Fibroblast of peridontal ligament (primary cell): ENCODE measurements around the gene B3GNT9.

Experiments
- DNase-seq: peaks from one replicate; pipeline ENCODE4 v3.0.0-alpha.2; 2010; ENCODE audit errors: extremely low read depth

Gene B3GNT9

DNA sequence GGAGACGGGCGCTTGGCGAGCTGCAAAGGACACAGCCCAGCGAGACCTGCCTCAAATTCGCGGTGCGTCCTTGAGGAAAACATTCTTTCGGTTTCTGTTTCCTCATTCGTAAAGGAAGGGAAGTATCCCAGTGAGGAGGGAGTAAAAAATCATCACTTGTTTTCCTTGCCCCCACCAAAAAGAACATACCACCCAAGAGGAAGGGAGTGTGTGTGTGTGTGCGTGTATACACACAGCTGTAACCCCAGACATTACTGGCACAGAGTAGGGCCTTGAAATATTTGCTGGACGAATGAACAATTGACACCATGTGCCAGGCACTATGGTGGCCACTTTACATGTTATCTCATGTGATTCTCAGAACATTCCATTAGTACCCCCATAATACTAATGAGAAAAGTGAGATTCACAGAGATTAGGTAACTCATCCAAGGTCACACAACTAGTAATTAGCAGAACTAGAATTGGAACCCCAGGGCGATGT is 34.9 kb upstream of the B3GNT9 start:
- no peak for DNase-seq

DNA sequence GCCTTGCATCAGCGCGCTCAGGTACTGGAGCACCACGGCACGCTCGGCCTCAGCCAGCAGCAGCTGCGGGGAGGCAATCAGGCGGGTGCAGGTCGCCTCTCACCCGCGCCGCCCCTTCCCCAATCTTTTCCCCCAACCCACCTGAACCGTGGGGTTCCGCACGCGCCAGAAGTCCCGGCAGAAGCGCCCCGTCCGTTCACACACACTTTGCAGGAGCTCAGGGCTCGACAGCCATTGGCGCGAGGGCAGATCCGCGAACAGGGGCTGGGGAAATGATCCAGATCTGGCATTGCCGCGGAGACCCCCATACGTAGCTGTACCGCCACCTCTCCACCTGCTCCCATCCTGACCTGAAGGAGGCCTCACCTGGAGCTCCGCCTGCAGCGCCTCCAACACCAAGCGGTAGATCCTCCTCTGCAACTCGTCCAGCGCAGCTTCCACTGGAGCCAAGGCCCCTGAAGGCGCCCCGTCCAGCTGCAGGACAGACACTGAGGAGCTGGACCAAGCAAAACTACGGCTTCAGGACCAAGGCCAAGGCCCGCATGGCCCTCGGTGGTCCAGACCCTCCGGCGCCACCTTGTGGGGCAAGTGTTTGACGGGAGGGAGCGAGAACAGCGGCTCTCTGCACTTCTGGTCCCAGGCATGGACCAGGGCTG is 34.3 kb upstream of the B3GNT9 start:
- DNase-seq = peak; percentile 92

DNA sequence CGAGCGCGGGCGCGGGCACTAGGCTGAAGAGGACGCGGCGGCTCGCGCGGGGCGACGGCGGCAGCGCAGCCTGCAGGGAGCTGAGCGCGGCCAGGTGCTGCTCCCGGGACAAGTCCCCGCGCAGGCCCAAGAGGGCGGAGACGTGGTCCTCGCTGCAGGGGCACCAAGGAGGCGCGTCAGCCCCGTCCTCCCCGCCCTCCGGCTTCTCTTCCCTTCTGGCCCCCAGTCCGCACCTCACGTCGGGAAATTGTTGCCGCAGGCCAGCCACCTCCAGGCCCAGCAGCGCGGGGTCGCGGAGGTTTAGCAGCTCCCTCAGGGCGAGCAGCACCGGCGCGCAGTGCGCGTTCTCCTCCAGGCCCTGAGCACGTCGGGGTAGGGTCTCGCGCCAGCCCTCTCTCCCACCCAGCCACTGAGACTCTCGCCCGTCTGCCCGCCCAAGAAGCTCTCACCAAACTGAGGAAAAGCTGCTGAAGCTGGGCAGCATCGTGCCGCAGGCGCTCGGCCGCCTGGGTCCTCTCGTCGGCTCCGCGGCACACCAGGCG is 33.7 kb upstream of the B3GNT9 start:
- DNase-seq = no peak

DNA sequence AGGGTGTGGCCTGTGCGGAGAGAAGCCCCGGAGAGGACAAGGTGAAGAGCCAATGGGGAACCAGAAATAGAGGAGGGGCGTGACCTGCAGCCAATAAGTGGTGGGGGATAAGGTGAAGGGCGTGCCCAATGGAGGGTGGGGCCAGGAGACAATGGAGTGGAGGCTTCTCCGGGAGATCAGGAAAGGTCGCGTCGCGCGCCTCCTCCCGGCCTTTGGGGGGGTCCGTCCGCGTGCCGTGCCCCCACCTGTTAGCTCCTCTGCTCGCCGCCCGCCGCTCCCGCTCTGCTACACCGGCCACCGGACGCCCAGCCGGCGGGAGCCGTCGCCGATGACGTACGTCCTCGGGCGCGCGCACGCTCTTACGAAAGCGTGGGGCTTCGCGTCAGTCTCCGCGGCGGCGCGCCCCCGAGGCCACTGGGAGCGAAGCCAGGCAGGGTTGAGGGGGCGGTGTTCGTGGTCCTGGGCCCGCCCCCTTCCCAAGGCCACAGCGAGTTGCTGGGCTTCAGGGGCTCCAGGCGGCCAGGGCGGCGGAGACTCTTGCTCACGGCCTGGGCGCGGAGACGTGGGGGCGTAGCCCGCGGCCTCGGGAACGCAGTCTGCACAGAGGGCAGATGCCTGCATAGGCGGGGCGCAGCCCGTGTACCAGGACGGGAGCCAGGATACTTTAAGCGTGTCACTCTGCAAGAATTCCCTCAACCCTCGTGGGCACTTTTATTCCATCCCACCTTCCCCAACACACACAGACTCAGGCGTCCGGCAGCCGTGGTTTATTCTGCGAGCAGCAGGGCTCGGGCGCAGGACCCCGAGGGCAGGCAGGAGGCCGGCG is 33.0 kb upstream of the B3GNT9 start, which contains the start of gene MATCAP1:
TSS of gene MATCAP1 (minus strand) at position 337 of the 826 bp plus-strand sequence. CDS start 3,353 bp downstream, outside the sequence.
- DNase-seq = peak; percentile 96

DNA sequence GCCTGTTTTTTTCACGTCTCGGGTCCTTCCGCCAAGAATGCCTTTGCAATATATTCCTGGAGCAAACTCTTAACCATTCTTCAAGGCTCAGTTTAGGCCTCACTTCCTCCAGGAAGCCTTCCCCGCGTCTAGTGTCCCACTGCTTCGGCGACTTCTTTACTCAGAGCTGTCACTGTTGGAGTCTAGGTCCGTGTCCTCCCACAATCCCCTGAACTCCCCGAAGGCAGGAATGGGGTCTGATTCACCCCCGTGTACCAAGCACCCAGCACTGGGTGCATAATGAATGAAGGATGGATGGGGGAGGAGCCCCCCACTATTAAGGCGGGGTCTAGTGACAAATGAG is 32.5 kb upstream of the B3GNT9 start:
- DNase-seq = no peak

DNA sequence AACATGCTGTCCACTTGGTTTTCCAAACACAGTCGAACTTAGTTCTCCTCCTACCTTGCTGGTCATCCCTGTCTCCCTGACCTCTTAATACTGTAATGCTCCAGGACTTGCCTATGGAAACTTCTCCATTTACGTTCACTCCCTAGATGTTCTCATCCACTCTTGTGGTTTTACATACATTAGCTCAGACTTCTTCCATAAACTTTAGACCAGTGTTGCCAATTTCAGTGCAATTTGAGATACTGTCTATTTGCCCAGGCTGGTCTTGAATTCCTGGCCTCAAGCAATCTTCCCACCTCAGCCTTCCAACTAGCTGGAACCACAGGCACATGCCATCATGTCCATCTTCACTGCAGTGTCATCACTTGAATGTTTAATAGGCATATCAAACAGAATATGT is 31.5 kb upstream of the B3GNT9 start:
- DNase-seq = no peak

DNA sequence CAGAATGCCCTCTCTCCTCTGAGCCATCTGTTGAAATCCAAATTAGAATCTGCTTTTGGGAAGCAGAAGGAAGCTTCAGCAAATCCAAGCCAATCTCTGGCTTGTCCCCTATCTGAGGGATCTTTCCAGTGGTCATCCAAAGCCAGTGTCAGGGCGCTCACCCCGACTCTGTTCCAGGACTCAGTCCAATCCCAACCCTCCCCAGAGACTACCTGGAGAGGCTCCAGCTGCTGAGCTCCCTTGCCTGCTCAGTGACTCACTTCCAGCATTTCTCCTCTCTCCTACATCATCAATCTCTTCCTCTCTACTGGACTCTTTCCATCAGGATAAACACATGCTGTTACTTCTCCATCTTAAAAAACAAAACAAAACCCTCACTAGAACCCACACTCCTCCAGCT is 30.5 kb upstream of the B3GNT9 start:
- DNase-seq = peak; percentile 93

DNA sequence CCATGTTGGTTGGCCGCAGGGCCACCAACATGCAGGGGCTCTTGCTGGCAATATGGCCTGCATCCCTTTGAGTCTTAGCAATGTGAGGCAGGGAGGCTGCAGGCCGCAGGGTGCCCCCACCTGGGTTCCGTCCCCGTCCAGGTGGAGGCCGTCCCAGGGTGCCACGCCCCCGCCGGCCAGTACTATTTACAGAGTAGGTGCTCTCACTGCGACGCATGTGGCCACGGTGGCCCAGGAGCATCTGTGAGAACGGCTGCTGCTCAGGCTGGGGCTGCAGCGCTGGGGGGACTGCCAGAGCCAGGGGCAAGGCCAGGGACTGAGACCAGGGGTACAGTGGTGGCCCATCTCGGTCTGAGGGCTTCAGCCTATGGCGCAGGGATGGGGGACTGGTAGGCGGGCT is 29.4 kb upstream of the B3GNT9 start:
- DNase-seq = no peak

DNA sequence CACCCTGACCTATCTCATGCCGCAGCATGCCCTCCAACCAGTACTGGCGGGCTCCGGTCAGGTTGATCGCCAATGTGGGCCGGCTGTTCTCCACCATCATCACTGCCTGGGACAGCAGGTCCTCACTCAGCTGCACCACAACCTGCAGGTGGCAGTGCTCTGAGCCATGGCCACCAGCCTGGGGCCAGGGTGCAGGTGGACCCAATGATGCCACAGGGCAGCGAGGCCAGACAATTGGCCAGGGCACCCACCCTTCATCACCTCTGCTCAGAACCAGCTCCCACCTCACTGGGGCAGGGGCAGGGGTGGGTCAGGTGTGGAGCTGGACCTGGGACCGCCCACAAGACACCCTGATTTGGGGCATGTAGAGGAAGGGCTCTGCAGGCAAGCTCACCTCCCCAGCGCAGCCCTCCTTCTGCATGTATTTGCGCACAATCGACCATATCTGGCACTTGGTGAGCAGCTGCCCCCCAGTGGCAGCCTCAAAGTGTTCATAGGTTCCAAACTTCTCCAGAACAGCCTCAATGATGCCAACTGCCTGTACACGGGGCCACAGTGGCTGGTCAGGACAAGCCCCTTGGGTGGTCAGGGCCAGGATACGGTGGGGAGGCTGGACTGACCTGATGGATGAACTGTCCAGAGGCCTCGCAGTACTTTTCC is 28.8 kb upstream of the B3GNT9 start:
- no peak for DNase-seq

DNA sequence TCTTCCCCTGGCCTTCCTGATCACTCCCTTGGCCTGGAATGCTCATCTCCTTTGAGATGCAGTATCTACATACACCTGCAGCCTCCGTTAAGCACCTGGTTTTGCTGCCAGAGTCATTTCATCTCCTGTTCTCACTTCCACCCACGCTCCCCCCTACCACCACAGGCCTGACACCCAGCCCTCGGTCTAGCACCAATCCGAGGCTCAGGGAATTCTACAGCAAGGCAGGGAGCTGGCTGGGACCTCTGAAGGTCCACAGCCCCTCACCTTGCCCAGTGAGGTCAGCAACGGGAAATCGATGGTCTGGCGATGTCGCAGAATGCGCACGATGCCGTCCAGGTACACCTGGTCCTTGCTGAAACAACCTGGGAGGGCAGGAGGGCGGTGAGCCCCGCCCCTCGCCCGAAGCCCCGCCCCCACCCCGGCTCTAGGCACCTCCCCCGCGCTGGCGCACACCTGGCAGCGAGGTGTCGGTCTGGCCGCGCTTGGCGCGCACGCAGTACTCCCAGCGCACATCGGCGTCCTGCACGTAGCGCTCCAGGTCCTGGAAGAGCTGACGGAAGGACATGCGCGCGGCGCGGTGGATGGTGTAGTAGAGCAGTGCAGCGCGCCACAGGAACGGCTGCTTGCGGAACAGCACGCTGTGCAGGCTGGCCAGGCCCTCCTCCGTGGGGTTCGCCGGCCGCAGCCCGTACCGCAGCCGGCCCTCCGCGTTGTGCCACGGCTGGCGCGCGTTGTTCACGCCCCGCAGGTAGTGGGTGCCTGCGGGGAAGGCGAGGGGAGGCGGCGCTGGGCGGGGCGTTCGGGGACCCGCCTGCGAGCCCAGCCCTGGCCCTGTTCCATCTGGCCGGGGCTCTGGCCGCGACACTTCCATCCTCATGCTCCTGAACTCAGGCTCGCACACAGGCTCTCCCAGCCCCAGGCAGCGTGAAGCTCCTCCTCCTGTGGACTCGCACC is 27.2 kb upstream of the B3GNT9 start:
- DNase-seq = peak; percentile 34

DNA sequence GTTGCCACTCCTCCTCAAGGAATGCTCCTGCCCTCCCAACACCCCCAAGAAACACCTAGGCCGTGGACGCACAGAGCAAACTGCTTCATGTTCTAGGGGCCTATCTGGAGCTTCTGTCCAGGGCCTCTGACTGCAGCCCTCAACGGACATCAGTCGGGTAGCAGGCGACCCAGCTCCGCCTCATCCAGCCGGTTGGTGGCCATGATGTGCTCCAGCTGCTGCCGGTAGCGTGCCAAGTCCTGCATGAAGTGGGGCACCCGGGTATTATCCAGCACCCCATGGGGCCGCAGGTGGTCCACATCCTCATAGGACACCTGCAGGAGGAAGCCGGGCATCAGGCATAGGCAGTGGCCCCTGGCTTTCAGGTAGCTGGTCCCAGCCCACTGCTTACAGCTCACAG is 25.9 kb upstream of the B3GNT9 start:
- no peak for DNase-seq

DNA sequence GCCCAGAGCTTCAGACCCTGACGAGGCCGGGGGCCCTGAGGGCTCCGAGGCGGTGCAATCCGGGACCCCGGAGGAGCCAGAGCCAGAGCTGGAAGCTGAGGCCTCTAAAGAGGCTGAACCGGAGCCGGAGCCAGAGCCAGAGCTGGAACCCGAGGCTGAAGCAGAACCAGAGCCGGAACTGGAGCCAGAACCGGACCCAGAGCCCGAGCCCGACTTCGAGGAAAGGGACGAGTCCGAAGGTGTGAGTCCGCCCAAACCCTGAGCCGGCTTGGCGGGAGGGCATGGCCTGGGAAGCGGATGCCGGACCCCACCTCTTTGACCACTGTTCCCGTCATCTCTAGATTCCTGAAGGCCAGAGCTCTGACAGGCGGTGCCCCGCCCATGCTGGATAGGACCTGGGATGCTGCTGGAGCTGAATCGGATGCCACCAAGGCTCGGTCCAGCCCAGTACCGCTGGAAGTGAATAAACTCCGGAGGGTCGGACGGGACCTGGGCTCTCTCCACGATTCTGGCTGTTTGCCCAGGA is 24.0 kb upstream of the B3GNT9 start:
- DNase-seq = no peak

DNA sequence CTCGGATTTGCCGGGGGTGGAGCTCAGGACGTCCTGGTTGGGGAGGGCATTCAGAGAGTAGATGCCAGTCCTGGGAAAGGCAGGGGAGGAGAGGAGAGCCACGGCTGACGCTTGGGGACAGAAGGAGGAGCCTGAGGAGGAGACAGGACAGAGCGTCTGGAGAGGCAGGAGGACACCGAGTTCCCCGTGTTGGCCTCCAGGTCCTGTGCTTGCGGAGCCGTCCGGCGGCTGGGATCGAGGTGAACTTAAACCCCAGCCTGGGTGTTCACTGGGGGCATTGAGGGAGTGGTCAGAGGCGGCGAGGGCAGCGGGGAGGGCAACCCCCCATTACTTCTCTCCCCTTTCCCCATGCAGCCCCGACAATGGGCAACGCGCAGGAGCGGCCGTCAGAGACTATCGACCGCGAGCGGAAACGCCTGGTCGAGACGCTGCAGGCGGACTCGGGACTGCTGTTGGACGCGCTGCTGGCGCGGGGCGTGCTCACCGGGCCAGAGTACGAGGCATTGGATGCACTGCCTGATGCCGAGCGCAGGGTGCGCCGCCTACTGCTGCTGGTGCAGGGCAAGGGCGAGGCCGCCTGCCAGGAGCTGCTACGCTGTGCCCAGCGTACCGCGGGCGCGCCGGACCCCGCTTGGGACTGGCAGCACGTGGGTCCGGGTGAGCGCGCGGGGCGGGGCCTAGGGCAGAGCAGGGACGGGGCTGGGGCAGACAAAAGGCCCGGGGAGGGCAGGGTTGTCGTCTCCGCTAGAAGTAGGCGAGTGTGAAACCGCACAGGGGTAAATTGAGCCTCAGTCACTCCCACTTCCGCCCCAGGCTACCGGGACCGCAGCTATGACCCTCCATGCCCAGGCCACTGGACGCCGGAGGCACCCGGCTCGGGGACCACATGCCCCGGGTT is 23.3 kb upstream of the B3GNT9 start:
- peak; percentile 76 for DNase-seq

DNA sequence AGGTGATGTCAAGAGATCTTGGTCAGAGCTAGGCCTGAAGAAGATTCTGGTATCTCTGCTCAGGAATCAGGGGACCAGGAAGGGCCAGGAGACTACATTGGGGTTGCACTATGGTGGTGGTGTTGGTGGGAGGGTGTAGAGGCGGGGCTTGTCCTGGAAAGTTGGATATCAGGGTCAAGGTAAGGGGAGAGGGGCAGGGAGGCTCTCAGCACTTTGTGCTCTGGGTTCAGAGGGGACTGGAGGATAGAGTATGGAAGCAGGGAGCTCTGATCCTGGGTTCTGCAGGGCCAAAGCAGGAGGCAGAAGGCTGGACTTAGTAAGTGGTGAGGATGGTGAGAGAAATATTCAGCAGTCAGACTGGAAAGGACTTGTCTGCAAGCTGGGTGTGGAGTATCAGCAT is 22.5 kb upstream of the B3GNT9 start:
- no peak for DNase-seq

DNA sequence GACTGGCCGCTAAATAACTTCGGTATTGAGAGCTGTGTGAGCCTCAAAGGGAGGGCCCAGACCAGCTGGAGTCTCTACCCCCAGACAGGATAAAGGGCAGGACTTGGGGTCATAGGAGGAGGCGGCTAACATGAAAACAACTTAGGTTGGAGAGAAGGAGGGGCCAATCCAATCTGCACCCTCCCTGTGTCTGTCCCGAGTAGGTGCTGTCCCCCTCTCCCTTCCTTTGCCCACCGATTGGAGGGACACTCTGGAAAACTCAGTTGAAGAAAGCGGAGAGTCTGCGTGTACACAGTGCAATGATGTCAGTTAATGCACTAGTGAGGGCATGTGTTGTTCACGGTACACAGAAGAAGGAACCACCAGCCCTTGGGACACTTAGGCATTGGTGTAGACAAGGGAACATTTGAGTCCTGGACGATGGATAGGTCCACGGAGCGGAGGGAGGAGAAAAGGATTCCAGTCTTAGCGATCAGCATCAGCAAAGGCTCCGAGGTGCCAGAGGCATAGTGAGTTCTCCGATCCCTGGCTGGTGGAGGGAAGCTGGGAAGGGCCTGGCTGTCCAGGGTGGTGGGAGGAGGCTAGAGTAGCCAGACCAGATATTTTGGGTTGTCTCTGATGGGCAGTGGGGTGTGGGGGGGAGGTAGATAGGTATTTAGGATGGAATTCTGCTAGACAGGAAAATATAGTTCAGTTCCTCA is 20.3 kb upstream of the B3GNT9 start:
- DNase-seq = peak; percentile 40

DNA sequence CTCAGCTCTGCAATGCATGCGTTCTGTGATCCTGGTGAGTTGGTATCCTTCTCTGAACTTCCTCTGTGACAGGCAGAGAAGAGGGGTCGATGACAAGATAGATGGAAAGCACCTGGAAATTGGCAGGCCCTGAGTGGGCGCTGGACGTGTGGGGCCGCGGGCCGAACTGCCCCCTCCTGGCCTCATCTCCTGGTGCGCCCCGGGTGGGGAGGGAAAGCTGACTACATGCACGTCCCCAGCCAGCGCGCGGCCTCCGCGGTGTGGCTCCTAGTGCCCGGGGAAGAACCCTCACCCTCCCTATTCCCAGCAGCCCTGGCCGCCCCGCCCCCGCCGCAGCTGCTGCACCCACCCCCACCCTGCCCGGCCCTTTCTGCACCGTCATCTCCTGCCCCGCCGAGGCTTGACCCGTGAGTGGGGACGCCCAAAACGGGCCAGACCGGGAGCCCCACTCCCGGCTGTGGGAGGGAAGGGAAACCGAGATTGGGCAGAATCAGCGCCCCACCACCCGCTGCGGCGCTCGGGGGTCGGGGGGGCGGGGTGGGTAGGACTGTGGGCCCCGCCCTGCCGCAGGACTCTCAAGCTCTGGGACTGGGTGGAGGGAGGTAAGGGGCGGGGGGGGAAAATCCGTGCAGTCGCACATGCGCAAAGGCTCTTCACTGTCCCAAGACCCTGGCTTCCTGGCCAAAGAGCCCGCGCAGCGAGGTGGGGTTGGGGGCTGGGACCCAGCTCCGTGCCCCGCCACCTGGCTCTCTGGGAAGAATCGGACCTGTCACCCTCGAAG is 19.6 kb upstream of the B3GNT9 start, which contains the start of gene NOL3:
TSS of gene NOL3 (plus strand) at position 371 of the 781 bp plus-strand sequence.
- DNase-seq = peak; percentile 77

DNA sequence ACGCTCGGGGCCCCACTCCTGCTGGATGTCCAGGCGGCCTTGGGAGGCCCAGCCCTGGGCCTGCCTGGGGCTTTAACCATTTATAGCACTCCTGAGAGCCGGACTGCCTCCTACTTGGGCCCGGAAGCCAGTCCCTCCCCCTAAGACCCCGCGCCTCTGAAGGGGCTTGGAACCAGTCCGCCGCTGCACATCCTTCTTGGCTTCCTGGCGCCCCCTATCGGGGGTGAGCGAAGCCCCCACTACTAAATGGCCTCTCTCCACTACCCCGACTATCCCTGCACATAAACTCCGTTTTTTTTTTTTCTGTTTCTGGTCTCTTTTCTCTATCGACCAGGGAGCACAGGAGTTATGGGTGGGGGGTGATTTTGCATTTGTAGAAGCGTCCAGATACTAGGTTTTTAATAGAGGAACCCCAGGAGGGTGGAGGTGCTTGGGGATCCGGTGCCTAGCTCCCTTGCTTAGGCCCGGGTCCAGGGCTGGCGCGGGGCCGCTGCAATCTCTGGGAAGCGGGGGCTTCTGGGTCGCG is 18.9 kb upstream of the B3GNT9 start:
- DNase-seq = no peak

DNA sequence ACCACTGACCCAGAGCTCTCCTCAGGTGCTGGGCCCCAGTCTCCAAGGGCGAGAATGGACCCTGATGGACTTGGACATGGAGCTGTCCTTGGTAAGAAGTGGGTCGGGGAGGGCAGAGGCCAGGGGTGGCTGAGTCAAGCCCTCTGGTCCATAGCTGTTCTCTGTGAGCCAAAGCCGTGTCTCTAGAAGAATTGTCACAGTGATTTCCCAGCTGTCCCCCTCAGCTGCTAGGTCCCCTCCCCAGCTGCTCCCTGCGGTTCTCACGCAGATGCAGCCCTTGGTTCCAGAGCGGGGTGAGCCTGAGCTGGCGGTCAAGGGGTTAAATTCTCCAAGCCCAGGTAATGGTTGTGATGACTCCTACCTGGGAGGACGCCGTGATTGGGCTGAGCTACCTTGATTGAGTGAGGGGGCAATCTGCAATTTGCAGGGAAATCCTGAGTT is 18.2 kb upstream of the B3GNT9 start:
- no peak for DNase-seq
